Measurements from ENCODE around the gene ARHGAP4.

The ARHGAP4 gene

DNA sequence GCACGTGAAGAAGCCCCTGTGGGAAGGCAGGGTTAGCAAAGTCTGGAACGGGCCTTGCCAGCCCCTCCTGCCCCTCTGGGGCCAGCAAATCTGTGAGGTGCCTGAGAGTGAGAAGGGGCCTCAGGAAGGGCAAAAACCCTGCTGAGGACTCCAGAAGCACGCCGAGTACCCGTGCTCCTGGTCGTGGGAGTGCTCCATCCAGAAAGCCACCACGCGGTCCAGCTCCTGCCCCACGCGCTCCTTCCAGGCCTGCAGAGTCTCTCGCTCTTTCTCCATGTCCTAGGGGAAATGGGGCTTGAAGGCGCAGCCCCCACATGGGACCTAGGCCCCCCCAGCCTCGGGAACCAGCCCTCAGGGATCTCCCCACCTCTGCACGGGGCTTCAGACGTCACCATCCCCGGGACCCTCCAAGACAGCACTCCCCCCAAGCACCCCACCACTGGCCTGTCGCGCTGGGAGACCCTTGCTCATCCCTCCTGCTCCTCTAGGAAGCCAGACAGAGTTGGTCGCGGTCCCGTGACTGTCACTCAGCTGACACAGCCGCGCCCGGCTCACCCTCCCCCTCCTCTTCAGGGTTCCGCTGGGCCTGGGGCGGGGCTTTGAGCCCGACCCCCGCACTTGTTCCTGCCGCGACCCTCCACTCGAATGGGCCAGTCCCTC, 18.2 kb upstream of the ARHGAP4 start, which contains the start of gene RENBP:
RENBP (minus strand) TSS at position 504 of the 660 bp plus-strand sequence; CDS start at position 471, 33 bp downstream.
- Histone ChIP-seq H3K36me3 (ENCODE audit: control insufficient read depth, insufficient read depth, low read length) (no peaks in the 10 kb centered on the region), H3K4me3 (ENCODE audit: extremely low read depth, insufficient read depth, low read length, poor library complexity, severe bottlenecking) (peak within 1 kb of the TSS; percentile 5), H3K4me1 (ENCODE audit: control insufficient read depth, insufficient read depth, low read length, poor library complexity, severe bottlenecking) (peaks cover 7% of the 10 kb centered on the region), H3K9me3 (ENCODE audit: control insufficient read depth, low read length) (no peaks in the 10 kb centered on the region), H3K27ac (ENCODE audit: low read depth, low read length, severe bottlenecking) (no peak within 1 kb of the TSS)
- WGBS, 2 experiments (ENCODE audit: insufficient coverage in 2 of 2) = 62 to 77% methylated on average over 9 to 13 of the region's 31 CpGs

DNA sequence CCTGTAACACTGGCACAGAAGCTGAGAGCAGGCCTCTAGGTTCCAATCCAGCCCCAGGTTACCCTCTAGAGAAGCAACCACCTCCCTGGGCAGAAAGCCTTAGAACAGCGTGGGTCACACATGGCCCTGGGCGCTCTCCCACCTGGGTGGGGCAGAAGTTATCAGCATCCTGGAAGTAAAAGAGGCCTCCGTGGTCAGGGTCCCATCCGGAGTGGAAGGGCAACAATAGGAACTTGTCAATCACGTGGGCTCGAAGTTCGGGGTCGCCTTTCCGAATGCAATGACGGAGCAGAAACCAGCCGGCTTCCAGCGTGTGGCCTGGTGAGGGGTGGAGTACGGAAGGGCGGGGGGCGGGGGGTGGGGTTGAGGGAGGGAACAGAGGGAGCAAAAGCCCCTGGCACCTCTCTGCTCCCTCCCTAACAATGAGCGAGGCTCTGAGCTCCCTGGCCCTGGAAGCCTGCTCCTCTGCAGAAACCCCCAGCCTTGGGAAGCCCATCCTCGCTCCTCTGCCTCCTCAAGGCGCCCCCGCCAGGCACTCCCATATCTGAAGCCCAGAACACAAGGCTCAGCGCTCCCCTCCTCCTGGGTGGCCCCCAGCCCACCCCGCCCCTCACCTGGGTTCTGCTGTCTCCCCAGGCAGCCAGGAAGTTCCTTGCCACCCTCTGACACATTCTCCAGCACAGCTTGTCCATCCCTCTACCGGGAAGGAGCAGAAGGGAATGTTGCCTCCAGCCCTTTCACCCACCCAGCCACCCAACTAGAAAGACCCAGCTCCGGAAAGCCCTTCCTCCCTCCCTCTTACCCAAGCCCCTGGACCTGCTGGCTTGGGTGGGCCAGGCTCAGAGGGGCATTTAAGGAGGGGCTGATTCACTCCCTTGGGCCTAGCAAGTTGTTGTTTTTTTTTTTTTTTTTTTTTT, 15.5 kb upstream of the ARHGAP4 start:
- 19 to 67% methylated on average over 1 to 5 of the region's 23 CpGs for WGBS, 2 experiments (ENCODE audit: insufficient coverage in 2 of 2)
- Histone ChIP-seq H3K4me1 (ENCODE audit: control insufficient read depth, insufficient read depth, low read length, poor library complexity, severe bottlenecking) (no peaks in the 10 kb centered on the region), H3K27ac (ENCODE audit: low read depth, low read length, severe bottlenecking) (no peak overlapping the region), H3K36me3 (ENCODE audit: control insufficient read depth, insufficient read depth, low read length) (no peaks in the 10 kb centered on the region), H3K4me3 (ENCODE audit: extremely low read depth, insufficient read depth, low read length, poor library complexity, severe bottlenecking) (no peak overlapping the region), H3K9me3 (ENCODE audit: control insufficient read depth, low read length) (no peaks in the 10 kb centered on the region)

DNA sequence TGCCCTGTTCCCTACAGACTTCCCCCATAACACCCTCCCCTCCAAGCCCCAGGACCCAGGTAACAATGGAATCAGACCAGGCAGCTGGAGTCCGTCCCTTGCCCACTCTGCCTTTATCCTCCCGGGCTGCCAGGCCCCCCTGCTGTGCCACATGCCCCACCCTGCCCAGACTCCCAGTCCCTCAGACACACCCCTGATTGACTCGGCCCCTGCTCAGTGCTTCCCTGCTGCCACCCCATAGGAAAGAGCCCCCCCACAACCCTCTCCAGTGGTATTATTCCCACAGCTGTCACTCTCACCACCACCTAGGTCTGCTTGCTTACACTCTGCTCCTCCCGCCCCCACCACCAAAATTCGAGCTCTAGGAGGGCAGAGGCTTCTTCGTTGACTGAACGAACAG, 13.5 kb upstream of the ARHGAP4 start:
- Histone ChIP-seq H3K4me1 (ENCODE audit: control insufficient read depth, insufficient read depth, low read length, poor library complexity, severe bottlenecking) (no peaks in the 10 kb centered on the region), H3K36me3 (ENCODE audit: control insufficient read depth, insufficient read depth, low read length) (no peaks in the 10 kb centered on the region), H3K27ac (ENCODE audit: low read depth, low read length, severe bottlenecking) (no peak overlapping the region), H3K9me3 (ENCODE audit: control insufficient read depth, low read length) (no peaks in the 10 kb centered on the region), H3K4me3 (ENCODE audit: extremely low read depth, insufficient read depth, low read length, poor library complexity, severe bottlenecking) (no peak overlapping the region)
- WGBS, 2 experiments (ENCODE audit: insufficient coverage in 2 of 2) = 58% methylated on average over 3 of the region's 7 CpGs; no CpG with 5 or more reads in 1 of the 2 experiments

DNA sequence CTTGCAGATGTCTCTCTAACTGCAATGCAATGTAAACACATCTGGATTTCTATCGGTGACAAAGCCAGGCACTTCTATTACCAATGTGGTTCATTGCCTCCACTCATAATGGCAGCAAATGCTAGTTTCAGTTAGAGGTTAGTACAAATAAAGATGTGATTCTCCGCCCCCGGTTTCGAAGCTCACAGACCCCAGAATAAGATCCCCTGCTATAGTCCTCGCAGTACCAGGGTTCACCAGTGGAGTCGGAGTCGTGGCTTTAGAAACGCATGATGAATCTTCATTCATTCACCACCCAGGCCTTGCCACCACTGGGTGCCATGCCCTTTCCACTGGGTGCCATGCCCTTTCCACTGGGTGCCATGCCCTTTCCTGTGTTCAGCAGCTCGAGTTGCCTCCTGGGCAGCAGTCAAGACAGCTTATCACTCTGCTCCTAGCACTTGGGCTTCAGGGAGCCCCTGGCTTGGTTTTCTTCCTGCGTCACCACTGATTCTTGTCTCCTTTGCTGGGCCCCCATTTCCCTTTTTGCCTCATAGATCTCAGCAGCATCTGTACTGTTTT, 12.2 kb upstream of the ARHGAP4 start:
- Histone ChIP-seq H3K4me3 (ENCODE audit: extremely low read depth, insufficient read depth, low read length, poor library complexity, severe bottlenecking) (no peak overlapping the region), H3K4me1 (ENCODE audit: control insufficient read depth, insufficient read depth, low read length, poor library complexity, severe bottlenecking) (no peaks in the 10 kb centered on the region), H3K9me3 (ENCODE audit: control insufficient read depth, low read length) (no peaks in the 10 kb centered on the region), H3K27ac (ENCODE audit: low read depth, low read length, severe bottlenecking) (no peak overlapping the region), H3K36me3 (ENCODE audit: control insufficient read depth, insufficient read depth, low read length) (no peaks in the 10 kb centered on the region)
- 92 to 94% methylated on average over 5 to 9 of the region's 10 CpGs for WGBS, 2 experiments (ENCODE audit: insufficient coverage in 2 of 2)

DNA sequence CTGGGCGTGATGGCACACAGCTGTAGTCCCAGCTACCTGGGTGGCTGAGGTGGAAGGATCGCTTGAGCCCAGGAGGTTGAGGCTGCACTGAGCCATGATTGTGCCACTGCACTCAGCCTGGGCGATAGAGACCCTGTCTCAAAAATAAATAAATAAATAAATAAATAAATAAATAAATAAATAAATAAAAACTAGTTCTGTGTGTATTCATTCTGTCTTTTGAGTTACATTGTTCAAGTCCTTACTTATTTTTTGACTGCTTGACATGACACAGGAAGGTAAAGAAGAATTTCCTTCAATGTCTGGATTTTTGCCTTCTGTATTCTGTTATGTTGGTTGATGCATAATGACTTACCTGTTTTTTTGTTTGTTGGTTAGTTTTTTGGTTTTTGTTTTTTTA, 11.0 kb upstream of the ARHGAP4 start:
- WGBS, 2 experiments (ENCODE audit: insufficient coverage in 2 of 2) = no CpG with 5 or more reads among the region's 3 CpGs

DNA sequence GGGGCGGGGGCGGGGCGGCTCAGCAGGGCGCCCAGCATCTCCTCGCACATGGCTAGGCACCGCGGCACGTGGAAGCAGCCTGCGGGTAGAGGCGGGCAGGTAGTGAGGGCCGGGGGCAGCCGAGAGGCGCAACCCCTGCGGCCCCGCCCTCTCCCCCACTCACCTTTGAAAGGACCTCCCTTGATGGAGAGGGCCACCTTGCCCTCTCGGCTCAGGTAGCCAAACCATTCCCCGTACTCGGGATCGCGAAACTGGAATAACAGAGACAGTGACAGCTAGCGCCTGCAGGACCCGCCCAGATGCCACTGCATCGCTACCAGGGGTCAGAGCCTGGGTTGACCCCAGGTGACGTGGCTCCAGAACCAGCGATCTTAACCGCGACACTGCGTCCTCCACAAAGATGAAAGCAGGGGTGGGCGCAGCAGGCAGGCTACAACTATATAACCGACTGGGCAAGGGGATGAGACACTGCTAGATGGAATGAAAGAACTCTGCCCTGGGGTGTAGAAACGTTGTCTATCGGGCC, 9.3 kb upstream of the ARHGAP4 start:
- Histone ChIP-seq H3K4me1 (ENCODE audit: control insufficient read depth, insufficient read depth, low read length, poor library complexity, severe bottlenecking) (no peaks in the 10 kb centered on the region), H3K36me3 (ENCODE audit: control insufficient read depth, insufficient read depth, low read length) (peaks cover 19% of the 10 kb centered on the region), H3K9me3 (ENCODE audit: control insufficient read depth, low read length) (no peaks in the 10 kb centered on the region), H3K4me3 (ENCODE audit: extremely low read depth, insufficient read depth, low read length, poor library complexity, severe bottlenecking) (peak overlapping the region; percentile 14), H3K27ac (ENCODE audit: low read depth, low read length, severe bottlenecking) (no peak overlapping the region)
- 24 to 49% methylated on average over 9 to 21 of the region's 32 CpGs for WGBS, 2 experiments (ENCODE audit: insufficient coverage in 2 of 2)

More for the DNA sequence above, 11.0 kb upstream of the ARHGAP4 start:
- Histone ChIP-seq H3K4me1 (ENCODE audit: control insufficient read depth, insufficient read depth, low read length, poor library complexity, severe bottlenecking) (no peaks in the 10 kb centered on the region), H3K4me3 (ENCODE audit: extremely low read depth, insufficient read depth, low read length, poor library complexity, severe bottlenecking) (no peak overlapping the region), H3K27ac (ENCODE audit: low read depth, low read length, severe bottlenecking) (no peak overlapping the region), H3K36me3 (ENCODE audit: control insufficient read depth, insufficient read depth, low read length) (peaks cover 10% of the 10 kb centered on the region), H3K9me3 (ENCODE audit: control insufficient read depth, low read length) (no peaks in the 10 kb centered on the region)

DNA sequence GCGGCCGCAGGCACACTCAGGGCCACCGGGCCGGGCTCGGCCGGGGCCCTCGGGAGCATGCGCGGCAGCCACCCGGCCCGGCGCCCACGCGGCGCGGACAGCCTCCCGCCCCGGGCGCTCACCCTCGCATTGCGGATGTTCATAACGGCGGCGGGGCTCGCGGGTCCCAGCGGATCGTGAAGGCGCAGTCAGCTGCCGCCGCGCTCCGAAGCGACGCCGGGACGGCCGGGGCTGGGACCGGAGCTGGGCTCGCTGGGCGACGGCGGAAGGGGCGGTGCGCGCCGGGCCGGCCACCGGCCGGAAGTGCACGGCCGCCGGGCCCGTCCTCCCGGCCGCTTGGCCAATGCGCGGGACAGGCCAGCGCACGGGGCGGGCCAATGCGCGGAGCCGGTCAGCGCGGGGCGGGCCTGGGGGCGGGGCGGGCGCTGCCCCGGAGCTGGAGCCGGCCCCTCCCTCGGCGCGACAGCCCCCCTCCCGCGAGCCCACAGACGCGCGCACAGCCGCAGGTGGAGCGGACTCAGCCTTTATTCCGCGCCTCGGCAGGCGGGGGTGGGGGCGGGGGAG, 8.8 kb upstream of the ARHGAP4 start, which contains the start of gene NAA10:
NAA10 (minus strand) TSS at position 276 of the 564 bp plus-strand sequence; CDS start at position 143, 133 bp downstream.
- H3K27ac ChIP-seq (ENCODE audit: low read depth, low read length, severe bottlenecking) = peak within 1 kb of the TSS; percentile 5
- no peaks in the 10 kb centered on the region for H3K9me3 ChIP-seq (ENCODE audit: control insufficient read depth, low read length)
- no peaks in the 10 kb centered on the region for H3K4me1 ChIP-seq (ENCODE audit: control insufficient read depth, insufficient read depth, low read length, poor library complexity, severe bottlenecking)
- WGBS, 2 experiments (ENCODE audit: insufficient coverage in 2 of 2) = 0% methylated on average over 12 of the region's 87 CpGs
- H3K4me3 ChIP-seq (ENCODE audit: extremely low read depth, insufficient read depth, low read length, poor library complexity, severe bottlenecking) = peak within 1 kb of the TSS; percentile 59
- H3K36me3 ChIP-seq (ENCODE audit: control insufficient read depth, insufficient read depth, low read length) = peaks cover 21% of the 10 kb centered on the region

DNA sequence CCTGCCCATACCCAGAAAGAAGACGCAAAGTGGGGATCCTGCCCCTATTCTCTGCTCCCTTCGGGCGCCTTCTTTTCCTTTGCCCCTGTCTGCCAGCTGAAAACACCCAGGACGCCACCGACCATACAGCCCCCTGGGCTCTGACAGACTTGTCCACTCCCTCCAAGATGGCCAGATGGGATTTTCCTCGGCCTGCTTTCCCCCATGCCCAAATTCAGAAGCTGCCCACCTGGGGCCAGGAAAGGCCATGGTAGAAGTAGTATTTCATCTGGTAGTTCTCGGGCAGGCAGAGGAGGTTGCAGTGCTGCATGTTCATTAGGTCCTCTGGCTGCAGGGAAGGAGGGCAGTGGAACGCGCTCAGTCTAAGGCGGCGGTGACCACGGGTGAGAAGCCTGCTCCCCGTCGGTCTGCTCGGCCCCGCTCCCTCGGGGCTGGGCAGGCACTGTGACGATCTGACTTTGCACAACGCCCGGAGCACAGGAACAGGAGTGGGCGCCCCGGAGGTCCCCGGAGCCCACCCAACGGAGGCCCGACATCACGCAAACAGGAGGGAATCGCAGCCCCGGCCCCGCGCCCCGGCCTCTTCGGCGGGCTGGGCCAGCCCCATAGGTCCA, 8.2 kb upstream of the ARHGAP4 start:
- peaks cover 22% of the 10 kb centered on the region for H3K36me3 ChIP-seq (ENCODE audit: control insufficient read depth, insufficient read depth, low read length)
- H3K4me3 ChIP-seq (ENCODE audit: extremely low read depth, insufficient read depth, low read length, poor library complexity, severe bottlenecking) = peak overlapping the region; percentile 59
- WGBS, 2 experiments (ENCODE audit: insufficient coverage in 2 of 2) = 2 to 4% methylated on average over 13 to 25 of the region's 33 CpGs
- peak overlapping the region; percentile 5 for H3K27ac ChIP-seq (ENCODE audit: low read depth, low read length, severe bottlenecking)
- H3K9me3 ChIP-seq (ENCODE audit: control insufficient read depth, low read length) = no peaks in the 10 kb centered on the region
- H3K4me1 ChIP-seq (ENCODE audit: control insufficient read depth, insufficient read depth, low read length, poor library complexity, severe bottlenecking) = no peaks in the 10 kb centered on the region

DNA sequence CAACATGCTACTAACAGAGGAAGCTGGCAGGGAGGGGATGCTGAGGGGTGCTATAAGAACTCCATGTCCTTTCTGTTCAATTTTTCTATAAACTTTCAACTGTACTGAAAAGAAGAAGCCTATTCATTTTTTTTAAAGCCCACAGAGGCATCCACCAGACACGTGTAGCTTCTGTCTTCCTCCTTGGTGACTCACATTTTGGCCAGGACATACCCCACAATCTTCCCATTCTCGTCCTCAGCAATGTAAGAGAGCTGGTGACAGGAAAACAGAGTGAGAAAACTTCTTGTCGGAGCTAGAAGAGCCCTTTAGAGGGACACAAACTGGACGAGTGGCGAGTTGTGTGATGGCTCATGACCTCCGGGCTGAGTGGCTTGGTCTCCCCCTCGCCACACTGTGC, 7.7 kb upstream of the ARHGAP4 start:
- Histone ChIP-seq H3K4me3 (ENCODE audit: extremely low read depth, insufficient read depth, low read length, poor library complexity, severe bottlenecking) (peak overlapping the region; percentile 59), H3K27ac (ENCODE audit: low read depth, low read length, severe bottlenecking) (no peak overlapping the region), H3K36me3 (ENCODE audit: control insufficient read depth, insufficient read depth, low read length) (peaks cover 22% of the 10 kb centered on the region), H3K9me3 (ENCODE audit: control insufficient read depth, low read length) (no peaks in the 10 kb centered on the region), H3K4me1 (ENCODE audit: control insufficient read depth, insufficient read depth, low read length, poor library complexity, severe bottlenecking) (no peaks in the 10 kb centered on the region)
- 68 to 100% methylated on average over 1 to 4 of the region's 7 CpGs for WGBS, 2 experiments (ENCODE audit: insufficient coverage in 2 of 2)
